GM13977 (cell line): Measurements from ENCODE around the gene MAD1L1.

Experiments used
- DNase-seq: peaks from one replicate; pipeline ENCODE4 v3.0.0; 2012; ENCODE audit warnings: low spot score
- in situ Hi-C: fragments of 300-500 bp; cut with MboI; formaldehyde crosslinking; loops from one replicate; pipeline ENCODE4 v1.12.0; 2022; ENCODE audit warnings: low sequenced_read_pairs, low pct_unique_long_range_greater_than_20kb, mixed read lengths, inconsistent platforms; ENCODE audit not compliant: unreplicated experiment
- TF ChIP-seq, protein P1 (sequence below): IDR thresholded peaks from 2 replicates; pipeline ENCODE4 v1.5.1; 2012; ENCODE audit warnings: mild to moderate bottlenecking, control low read depth; ENCODE audit not compliant: insufficient read depth; ENCODE audit errors: extremely low read depth, missing control alignments

The MAD1L1 gene

DNA sequence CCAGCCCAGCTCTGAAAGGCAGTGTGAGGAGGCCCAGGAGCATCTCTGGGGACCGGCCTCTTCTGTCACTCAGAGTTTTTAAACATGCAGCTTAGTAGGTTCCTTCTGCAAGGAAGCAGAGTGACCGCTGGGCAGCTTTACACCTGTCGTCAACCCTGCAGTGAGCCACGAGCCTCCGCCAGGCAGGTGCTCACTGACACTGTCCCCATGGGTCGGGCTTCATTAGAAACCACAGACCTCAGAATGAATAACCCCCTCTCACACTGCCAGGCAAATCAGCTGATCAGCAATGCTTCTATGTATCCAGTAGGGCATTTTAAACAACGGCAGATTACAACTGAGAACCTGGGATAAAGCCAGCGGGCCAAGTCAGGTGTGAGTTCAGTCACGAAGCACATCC is 106.1 kb downstream of the MAD1L1 start:
- in situ Hi-C loops, result no loop called here
- TF ChIP-seq, protein P1, sequence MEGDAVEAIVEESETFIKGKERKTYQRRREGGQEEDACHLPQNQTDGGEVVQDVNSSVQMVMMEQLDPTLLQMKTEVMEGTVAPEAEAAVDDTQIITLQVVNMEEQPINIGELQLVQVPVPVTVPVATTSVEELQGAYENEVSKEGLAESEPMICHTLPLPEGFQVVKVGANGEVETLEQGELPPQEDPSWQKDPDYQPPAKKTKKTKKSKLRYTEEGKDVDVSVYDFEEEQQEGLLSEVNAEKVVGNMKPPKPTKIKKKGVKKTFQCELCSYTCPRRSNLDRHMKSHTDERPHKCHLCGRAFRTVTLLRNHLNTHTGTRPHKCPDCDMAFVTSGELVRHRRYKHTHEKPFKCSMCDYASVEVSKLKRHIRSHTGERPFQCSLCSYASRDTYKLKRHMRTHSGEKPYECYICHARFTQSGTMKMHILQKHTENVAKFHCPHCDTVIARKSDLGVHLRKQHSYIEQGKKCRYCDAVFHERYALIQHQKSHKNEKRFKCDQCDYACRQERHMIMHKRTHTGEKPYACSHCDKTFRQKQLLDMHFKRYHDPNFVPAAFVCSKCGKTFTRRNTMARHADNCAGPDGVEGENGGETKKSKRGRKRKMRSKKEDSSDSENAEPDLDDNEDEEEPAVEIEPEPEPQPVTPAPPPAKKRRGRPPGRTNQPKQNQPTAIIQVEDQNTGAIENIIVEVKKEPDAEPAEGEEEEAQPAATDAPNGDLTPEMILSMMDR, result no peak

DNA sequence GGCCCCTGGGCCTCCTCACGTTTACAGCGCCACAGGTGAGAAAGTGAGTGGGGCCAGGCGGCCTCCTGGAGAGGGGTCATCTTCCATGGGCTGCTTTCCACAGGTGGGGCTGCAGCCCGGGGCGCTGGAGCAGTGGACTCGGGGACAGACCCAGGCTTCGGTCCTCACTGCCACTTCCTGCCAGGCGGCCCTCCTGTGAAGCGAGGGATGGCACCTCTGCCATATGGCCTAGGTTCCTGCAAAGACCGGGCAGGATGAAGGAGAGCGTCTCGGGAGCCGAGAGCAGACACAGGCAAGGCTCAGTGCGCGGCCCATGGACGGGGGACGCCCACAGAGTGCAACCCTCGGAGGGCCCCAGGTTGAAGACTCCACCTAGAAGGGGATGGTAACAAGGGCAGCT is 106.8 kb downstream of the MAD1L1 start:
- TF ChIP-seq, protein P1, result no peak
- no peak for DNase-seq
- in situ Hi-C loops, result no loop called here

More for the DNA sequence above, 106.1 kb downstream of the MAD1L1 start:
- DNase-seq, result no peak

DNA sequence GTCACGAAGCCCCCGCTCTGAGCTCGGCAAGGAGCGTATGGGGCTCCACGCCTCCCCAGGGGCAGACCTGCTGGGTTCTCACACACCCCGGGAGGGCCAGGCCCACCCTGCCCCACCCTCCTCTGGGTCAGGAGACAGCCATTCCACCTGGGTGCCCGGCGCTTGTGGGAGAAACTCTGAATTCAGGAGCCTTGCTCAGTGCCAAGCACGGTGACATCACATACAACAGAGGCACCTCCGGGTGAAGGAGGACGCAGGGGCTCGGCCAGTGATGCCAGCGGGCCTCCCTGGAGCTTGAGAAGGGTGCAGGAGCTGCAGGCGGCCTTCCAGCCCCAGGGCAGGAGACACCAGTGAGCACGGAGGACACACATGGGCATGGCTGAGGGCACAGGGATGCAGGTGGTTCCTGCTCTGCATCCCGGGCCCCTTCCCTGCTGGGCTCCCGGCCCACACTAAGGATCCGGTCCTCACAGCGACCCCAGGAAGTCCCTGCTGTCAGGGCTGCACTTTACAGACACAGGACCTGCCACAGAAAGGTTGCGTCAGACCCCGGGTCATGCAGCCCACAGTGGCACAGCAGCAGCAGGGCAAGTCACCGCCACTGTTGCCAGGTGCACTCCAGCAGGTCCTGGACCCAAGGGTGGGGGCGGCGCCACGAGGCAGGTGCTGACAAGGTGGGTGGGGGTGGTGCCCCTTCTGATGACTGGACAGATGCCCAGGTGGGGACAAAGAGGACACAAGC is 108.0 kb downstream of the MAD1L1 start:
- no peak for DNase-seq
- TF ChIP-seq, protein P1, result no peak
- in situ Hi-C loops, result loop anchor here (25.0 kb wide), 1 partner anchor 213 kb away; no protein-coding TSS in a partner anchor

DNA sequence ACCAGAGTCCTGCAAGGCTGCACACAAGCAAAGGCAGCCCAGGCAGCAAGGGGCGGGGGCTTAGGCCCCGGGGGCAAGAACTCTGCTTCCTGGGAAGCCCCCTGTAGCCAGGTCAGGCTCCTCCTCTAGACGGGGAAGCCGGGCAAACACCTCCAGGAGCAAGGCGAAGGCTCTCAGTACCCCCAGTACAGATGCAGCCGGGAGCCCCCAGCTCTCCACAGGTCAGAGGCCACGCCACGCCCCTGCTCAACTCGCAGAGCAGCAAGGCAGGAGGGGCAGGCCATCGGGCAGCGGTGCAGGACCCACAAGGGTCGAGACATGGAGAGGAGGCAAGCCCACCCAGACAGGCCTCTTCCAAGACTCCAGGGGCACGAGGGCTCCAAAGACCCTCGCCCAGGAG is 108.8 kb downstream of the MAD1L1 start:
- DNase-seq, result no peak
- in situ Hi-C loops, result loop anchor here (25.0 kb wide), 1 partner anchor 213 kb away; no protein-coding TSS in a partner anchor
- TF ChIP-seq, protein P1, result no peak

DNA sequence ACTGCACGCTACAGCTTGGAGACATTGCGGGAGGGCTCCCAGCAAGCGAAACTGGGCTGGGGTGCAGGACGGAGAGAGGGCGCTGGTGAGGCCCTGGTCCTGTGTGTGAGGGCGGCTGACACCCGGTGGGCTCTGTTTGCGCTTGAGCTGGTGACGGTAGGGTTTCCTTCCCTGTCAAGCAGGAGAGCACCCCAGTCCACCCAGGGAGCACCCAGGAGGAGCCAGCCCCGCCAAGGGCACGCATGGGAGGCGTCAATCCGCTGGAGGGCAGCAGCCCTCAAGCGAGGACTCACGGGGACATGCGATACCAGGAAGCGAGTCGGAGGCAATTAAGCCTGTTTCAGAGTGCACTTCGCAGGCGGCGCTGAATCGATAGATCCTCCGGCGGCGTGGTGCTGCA is 109.4 kb downstream of the MAD1L1 start:
- in situ Hi-C loops, result loop anchor here (25.0 kb wide), 1 partner anchor 214 kb away; no protein-coding TSS in a partner anchor
- no peak for DNase-seq
- TF ChIP-seq, protein P1, result no peak

DNA sequence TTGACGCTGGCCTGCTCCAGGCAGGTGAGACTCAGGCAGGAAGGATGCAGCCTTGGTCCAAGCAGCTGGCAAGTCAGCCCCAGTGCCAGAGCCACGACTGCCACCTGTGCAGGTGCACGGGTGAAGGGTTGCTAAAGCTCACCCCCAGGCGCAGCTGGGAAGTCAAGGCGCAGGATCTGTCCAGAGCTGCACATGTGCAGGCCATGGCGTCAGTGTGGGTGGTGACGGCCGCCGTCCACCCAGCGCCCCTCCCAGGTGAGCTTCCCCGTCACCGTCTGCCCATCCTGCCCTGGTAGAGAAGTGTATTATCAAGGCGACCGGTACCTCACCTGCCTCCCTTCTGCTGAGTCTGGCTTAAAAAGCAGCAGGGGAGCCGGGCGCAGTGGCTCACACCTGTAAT is 110.1 kb downstream of the MAD1L1 start:
- no peak for DNase-seq
- TF ChIP-seq, protein P1, result no peak
- in situ Hi-C loops, result loop anchor here (25.0 kb wide), 1 partner anchor 215 kb away; no protein-coding TSS in a partner anchor
